ENCODE measurements around the gene TIA1. TPM values are rescaled to one million over a fixed set of nuclear protein-coding genes. Genes with fewer than 3 reads are reported as not detected.

The TIA1 gene
- total RNA-seq, 1 experiment from 2014 or later = 130 TPM

- Mint-ChIP-seq H3K27me3 (ENCODE audit: unreplicated experiment) (no peaks in the 10 kb centered on the region), H3K4me1 (ENCODE audit: low read depth, unreplicated experiment) (no peaks in the 10 kb centered on the region), H3K36me3 (ENCODE audit: insufficient read depth, unreplicated experiment) (peaks cover 49% of the 10 kb centered on the region), H3K27ac (ENCODE audit: unreplicated experiment) (no peak overlapping the region), H3K4me3 (ENCODE audit: low read depth, unreplicated experiment) (no peak overlapping the region), H3K9me3 (ENCODE audit: low read depth, unreplicated experiment) (no peaks in the 10 kb centered on the region)
- intact Hi-C loops (cut with micrococcal nuclease; ENCODE audit: unreplicated experiment) = no loop called here
- no peak for DNase-seq
- no TSS peak for BruUV-seq (replicated peaks)
- no peak for TF ChIP-seq CTCF (IDR thresholded peaks at IDR 0.05; ENCODE audit: unreplicated experiment)
- CTCF ChIA-PET = no interaction called here
Measured at GRCh38 chr2:70214365-70214764, 34.1 kb downstream of the TIA1 start.

- no peaks in the 10 kb centered on the region for H3K4me1 Mint-ChIP-seq (ENCODE audit: low read depth, unreplicated experiment)
- no peaks in the 10 kb centered on the region for H3K27me3 Mint-ChIP-seq (ENCODE audit: unreplicated experiment)
- H3K9me3 Mint-ChIP-seq (ENCODE audit: low read depth, unreplicated experiment) = no peaks in the 10 kb centered on the region
- TF ChIP-seq CTCF (IDR thresholded peaks at IDR 0.05; ENCODE audit: unreplicated experiment) = no peak
- H3K27ac Mint-ChIP-seq (ENCODE audit: unreplicated experiment) = no peak overlapping the region
- H3K4me3 Mint-ChIP-seq (ENCODE audit: low read depth, unreplicated experiment) = no peak overlapping the region
- intact Hi-C loops (cut with micrococcal nuclease; ENCODE audit: unreplicated experiment) = no loop called here
- CTCF ChIA-PET = no interaction called here
- no peak for DNase-seq
- H3K36me3 Mint-ChIP-seq (ENCODE audit: insufficient read depth, unreplicated experiment) = peaks cover 33% of the 10 kb centered on the region
- BruUV-seq (replicated peaks) = no TSS peak
Measured at GRCh38 chr2:70212298-70212932, 36.0 kb downstream of the TIA1 start.

GRCh38 chr2:70211595-70211994 lies 36.8 kb downstream of the TIA1 start:
- Mint-ChIP-seq H3K27me3 (ENCODE audit: unreplicated experiment) (no peaks in the 10 kb centered on the region), H3K9me3 (ENCODE audit: low read depth, unreplicated experiment) (no peaks in the 10 kb centered on the region), H3K36me3 (ENCODE audit: insufficient read depth, unreplicated experiment) (peaks cover 25% of the 10 kb centered on the region), H3K4me1 (ENCODE audit: low read depth, unreplicated experiment) (no peaks in the 10 kb centered on the region), H3K4me3 (ENCODE audit: low read depth, unreplicated experiment) (no peak overlapping the region), H3K27ac (ENCODE audit: unreplicated experiment) (no peak overlapping the region)
- CTCF ChIA-PET = no interaction called here
- DNase-seq = no peak
- no peak for TF ChIP-seq CTCF (IDR thresholded peaks at IDR 0.05; ENCODE audit: unreplicated experiment)
- BruUV-seq (replicated peaks) = no TSS peak
- intact Hi-C loops (cut with micrococcal nuclease; ENCODE audit: unreplicated experiment) = no loop called here

GRCh38 chr2:70204452-70204851 lies 44.0 kb downstream of the TIA1 start:
- intact Hi-C loops (cut with micrococcal nuclease; ENCODE audit: unreplicated experiment) = no loop called here
- CTCF ChIA-PET = no interaction called here
- DNase-seq = no peak
- H3K9me3 Mint-ChIP-seq (ENCODE audit: low read depth, unreplicated experiment) = no peaks in the 10 kb centered on the region
- H3K27ac Mint-ChIP-seq (ENCODE audit: unreplicated experiment) = no peak overlapping the region
- TF ChIP-seq CTCF (IDR thresholded peaks at IDR 0.05; ENCODE audit: unreplicated experiment) = no peak
- H3K27me3 Mint-ChIP-seq (ENCODE audit: unreplicated experiment) = no peaks in the 10 kb centered on the region
- H3K36me3 Mint-ChIP-seq (ENCODE audit: insufficient read depth, unreplicated experiment) = peaks cover 3% of the 10 kb centered on the region
- no peak overlapping the region for H3K4me3 Mint-ChIP-seq (ENCODE audit: low read depth, unreplicated experiment)
- no peaks in the 10 kb centered on the region for H3K4me1 Mint-ChIP-seq (ENCODE audit: low read depth, unreplicated experiment)
- BruUV-seq (replicated peaks) = no TSS peak

Measured in Calu3 (cell line).